Stimulated activated CD4-positive, alpha-beta T cell treated with anti-CD3 and anti-CD28 coated beads, Interleukin-1b, Interleukin-23, amount 100 ng/mL, for 48 hours (primary cell): ENCODE measurements around the gene SPACA5.
"Not testable (repeated sequence)": the region's sequence is repeated elsewhere in the genome, so short reads cannot be mapped to it uniquely, and the experiment has no call there.

Source experiments
- DNase-seq: peaks from one replicate; pipeline ENCODE4 v3.0.0-alpha.2; 2020

SPACA5 gene

DNA sequence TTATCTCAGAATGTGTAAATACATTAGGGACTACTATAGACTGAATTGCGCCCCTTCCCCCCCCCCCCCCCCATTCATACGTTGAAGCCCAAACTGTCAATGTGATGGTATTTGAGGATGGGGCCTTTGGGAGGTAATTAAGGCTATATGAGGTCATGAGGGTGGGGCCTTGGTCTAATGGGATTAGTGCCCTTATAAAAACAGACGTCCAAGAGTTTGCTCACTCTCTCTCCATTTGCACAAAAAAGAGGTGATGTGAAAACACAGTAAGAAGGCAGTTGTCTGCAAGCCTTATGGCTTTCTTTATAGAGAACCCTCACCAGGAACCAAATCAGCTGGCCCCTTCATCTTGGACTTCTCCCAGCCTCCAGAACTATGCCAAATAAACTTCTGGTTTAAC is 15.3 kb downstream of the SPACA5 start:
- DNase-seq: no peak

DNA sequence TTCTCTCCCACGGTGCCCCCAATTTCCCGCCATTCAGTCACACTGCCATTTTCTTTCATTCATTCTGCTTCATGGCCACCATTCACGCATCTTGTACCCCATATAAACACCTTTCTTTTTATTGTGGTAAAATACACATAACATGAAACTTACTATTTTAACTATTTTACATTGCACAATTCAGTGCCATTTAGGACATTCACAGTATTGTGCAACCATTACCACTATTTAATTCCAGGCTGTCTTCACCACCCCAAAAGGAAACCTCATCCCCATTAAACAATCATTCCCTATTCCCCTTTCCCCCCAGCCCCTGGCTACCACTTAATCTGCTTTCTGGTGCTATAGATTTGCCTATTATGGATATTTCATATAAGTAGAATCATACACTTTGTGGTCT is 15.9 kb downstream of the SPACA5 start:
- DNase-seq: no peak

DNA sequence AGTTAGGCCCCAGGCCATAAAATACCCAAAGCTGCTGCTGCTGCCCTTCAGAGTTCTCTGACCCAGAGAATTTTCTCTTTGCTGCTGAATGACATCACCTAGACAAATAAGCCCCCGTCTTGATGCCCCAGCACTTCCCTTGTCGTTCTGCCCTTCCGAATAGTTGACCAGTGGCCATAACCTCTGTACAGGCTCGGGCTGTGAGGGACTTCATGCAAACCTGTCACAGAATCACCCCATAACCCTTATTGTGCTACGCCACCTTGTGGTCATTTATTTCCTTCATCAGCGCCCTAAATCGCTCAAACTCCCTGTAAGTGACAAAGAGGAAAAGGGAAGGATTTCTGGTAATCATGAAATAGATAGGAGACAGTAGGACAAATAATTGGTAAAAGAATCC is 18.8 kb downstream of the SPACA5 start:
- DNase-seq: peak; percentile 10

DNA sequence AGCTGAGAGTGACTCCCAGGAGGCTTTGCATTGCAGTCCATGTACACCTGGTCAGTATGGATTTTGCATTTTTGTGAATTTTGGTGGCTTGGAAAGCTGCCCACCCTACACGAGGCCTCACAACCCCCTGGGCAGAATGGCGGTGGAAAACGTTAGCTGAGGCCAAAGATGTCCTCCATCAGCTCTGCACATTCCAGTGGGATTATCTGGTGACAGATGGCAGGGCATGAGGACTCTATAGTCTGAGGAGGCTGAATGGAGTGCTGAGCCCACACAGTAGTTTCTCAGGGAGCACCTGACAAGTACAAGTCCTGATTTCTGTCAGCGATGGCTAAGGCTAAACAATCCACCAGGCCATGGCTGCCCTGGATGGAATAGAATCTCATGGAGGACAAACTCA is 20.8 kb downstream of the SPACA5 start:
- not testable (repeated sequence) for DNase-seq

DNA sequence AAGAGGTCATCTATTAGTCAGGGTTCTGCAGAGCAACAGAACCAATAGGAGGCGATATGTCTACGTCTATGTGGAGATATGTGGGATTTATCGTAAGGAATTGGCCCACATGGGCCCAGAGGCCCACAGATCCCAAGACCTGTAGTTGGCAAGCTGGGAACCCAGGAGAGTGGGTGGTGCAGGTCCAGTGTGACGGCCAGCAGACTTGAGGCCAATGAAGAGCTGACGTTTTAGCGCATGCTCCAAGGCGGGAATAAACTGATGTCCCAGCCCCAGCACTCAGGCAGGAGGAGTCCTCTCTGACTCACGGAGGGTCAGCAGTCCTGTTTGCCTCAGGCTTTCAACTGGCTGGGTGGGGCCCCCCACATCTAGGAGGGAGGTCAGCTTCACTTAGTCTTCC is 21.3 kb downstream of the SPACA5 start:
- DNase-seq: no peak

DNA sequence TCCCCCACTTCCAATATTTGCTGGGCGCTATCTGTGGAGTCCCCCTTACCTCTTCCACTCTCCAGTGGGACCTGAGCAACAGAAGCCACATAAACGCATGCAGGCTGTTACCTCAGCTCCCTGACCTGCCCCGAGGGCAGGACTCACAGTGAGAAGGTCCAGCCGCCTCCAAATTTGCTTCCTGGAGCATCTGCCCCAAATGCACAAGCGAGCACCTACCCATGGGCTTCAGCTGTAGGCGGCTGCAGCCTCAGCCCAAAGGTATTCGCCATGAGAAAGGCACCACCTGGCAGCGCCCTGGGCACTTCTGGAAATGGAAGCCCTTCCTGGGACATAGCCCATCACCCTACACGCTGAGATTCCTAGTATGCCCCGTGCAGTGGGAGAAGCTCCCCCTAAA is 23.4 kb downstream of the SPACA5 start:
- no peak for DNase-seq

DNA sequence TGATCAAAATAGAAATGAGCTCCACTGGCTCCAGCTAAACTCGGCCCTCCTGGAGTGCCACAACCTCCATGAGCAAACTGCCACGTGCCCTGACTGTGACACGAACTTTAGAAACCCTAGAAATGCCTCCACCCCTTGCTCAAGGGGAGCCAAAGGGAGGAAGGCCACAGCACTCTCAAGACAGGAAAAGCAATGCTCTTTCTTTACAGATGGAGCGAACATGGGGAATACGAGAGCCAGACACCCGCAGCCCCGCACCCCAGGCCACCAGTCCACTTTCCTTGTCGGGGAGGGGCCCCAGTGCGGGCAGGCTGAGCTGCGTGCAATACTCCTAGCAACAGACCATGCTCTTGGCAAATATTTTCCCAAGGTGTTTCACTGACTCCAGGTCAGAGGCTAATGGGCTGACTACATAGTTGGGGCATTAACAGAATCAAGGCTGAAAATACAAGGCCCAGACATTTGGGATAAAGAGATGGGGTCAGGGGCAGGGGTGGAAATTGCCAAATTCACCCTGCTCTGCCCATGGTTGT is 23.9 kb downstream of the SPACA5 start:
- DNase-seq: not testable (repeated sequence)

DNA sequence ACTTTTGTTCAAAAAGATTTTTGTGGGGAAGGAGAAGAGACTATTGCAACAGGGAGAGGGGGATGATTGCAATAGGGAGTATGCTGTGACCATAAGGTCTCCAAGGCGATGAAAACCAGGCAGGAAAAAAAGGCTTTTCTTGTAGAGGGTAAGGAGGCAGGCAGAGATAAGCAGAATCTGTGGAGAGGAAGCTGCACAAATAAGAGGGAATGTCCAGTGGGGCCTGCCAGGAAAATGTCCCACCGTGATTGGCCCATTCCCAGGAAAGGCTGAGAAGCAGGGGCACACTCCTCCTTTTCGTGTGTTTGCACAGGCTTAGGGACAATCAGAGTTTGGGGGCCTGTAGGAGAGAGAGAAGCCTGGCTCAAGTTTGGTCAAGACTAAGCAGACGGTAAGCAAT is 29.1 kb downstream of the SPACA5 start:
- DNase-seq: no peak

DNA sequence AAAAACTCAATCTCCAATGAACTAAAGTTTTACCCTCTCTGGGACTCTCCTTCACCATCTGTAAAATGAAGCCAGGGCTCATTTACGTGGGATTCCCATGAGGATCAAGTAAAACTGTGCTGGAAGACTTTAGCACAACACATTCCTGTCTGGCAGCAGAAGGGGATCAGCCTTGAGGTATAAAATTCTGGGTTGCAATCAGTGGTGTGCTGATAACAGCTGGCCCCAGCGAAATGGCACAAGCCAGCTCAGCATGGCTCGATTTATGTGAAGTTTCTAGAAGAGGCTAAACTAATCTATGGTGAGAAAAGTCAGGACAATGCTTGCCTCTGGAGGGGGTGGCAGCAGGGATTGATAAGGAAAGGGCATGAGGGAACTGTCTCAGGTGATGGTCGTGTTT is 36.3 kb downstream of the SPACA5 start:
- no peak for DNase-seq

DNA sequence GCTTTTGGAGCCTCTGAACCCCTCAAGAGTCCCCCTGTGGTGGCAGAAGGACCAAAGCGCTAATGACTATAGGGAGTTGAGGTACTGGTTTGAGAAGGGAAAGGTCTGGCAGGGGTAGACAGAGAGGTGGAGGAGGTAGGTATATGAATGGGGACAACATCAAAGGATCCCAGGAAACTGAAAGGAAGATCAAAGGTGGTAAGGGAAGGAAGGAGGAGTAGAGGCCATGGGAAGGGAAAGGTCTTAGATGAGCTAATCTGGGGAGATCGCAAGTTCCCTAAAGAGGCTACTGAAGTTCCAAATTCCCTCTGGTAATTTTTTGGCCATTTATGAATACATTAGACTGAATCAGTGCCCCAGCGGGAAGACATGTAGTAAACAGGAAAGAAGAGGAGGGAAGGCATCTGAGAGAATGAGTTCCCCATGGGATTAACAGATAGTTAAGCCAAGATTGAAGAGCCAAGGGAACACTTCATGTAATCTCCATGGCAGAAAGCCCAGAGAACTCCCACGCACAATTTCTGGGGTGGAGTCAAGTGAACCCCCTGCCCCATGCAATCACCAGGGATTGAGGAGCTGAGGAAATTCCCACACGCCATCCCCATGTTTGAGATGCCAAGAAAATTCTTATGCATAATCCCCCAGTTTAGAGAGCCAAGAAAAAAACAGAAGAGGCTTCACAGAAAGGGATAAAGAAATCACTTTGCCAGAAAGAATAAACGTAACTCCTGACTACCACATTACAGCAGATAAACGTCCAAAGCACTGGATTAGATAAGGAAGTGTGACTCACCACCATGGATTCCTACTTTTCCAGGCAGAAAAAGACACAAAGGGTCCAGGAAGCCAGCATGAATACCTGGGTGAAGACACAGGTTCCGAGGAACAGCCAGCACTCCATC is 38.9 kb downstream of the SPACA5 start:
- DNase-seq: no peak

DNA sequence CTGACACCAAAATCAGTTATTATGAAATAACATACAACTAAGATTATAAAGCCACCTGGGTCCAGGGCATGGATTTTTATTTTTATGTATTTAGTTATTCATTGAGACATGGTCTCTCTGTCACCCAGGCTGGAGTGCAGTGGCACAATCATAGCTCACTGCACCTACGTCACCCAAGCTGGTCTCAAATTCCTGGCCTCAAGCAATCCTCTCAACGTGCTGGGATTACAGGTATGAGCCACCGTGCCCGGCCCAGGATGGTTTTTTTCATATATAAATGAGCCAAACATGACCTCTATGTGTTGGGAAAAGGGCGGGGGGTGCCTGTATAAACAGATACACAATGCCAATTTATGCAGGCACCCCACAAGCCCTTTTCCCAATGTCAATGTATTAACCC is 40.1 kb downstream of the SPACA5 start:
- no peak for DNase-seq

DNA sequence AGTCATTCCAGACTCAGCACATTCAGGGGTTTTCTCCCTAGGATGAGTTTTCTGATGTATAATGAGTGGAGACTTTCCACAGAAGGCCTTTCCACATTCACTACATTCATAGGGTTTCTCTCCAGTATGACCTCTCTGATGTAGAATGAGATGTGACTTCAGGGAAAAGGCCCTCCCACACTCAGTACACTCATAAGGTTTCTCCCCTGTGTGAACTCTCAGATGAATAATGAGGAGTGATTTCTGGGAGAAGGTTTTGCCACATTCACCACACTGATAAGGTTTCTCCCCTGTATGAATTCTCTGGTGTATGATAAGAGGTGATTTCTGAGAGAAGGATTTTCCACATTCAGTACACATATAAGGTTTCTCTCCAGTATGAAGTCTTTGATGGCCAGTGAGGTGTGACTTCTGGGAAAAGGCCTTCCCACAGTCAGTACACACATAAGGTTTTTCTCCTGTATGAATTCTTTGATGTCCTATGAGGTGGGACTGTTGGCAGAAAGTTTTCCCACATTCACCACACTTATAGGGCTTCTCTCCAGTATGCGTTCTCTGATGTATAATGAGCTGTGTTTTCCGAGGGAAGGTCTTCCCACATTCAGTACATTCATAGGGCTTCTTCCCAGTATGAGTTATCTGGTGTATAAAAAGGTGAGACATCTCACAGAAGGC is 52.0 kb downstream of the SPACA5 start:
- no peak for DNase-seq

DNA sequence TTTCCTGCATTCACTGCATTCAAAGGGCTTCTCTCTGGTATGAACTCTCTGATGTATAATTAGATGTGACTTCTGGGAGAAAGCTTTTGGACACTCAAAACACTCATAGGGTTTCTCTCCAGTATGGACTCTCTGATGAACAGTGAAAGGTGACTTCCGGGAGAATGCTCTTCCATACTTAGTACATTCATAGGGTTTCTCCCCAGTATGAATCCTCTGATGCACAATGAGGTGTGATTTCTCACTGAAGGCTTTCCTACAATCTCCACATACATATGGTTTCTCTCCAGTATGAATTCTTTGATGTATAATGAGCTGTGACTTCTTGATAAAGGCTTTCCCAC is 52.5 kb downstream of the SPACA5 start:
- DNase-seq: no peak
